ENCODE data around the gene CTSO. TPM values are rescaled to one million over a fixed set of nuclear protein-coding genes. Genes with fewer than 3 reads are reported as not detected.

CTSO gene
- total RNA-seq, 3 donors from 2014 or later (not counting 1 experiment from before 2014, with no cell fraction given): 20.3 to 25.2 (median 22.2) TPM

DNA sequence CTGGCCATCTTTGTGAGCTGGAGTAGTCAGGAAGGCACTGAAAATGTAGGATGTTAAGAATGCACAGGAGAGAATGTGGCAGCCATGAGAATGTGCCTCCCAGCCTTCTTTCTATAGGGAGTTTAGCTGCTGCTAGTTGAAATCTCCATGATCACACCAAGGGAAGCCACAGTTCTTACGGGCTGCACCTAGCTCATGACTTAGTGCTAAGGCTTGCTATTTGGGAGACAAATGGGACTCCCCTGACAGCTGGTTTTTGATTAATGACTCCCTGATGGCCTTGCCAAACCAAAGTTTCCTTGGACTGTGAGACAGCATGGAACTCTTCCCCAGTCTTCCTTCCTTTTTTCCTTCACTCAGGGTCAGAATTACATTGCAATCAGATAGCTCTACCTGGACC is 9.2 kb downstream of the CTSO start:
- no peaks in the 10 kb centered on the region for H3K27me3 Mint-ChIP-seq (ENCODE audit: low read depth in 2 of 2)
- H3K4me1 Mint-ChIP-seq: peaks cover 0 to 7% of the 10 kb centered on the region in 2 donors
- no peaks in the 10 kb centered on the region for H3K9me3 Mint-ChIP-seq
- no peak overlapping the region for H3K4me3 ChIP-seq (ENCODE audit: low read length)
- no peaks in the 10 kb centered on the region for H3K36me3 Mint-ChIP-seq
- intact Hi-C loops (cut with micrococcal nuclease): no loop called here
- H3K9me3 ChIP-seq (ENCODE audit: control insufficient read depth, insufficient read depth, low read length): no peaks in the 10 kb centered on the region
- 89% methylated on average over 1 of the region's 1 CpG for WGBS (ENCODE audit: insufficient coverage)
- no peak overlapping the region for H3K27ac Mint-ChIP-seq
- ATAC-seq: no peak
- no peak overlapping the region for H3K27ac ChIP-seq (ENCODE audit: low read length)
- no peak for DNase-seq
- H3K4me1 ChIP-seq (ENCODE audit: control insufficient read depth, insufficient read depth, low read length): no peaks in the 10 kb centered on the region
- no peak overlapping the region for H3K4me3 Mint-ChIP-seq
- no peaks in the 10 kb centered on the region for H3K27me3 ChIP-seq (ENCODE audit: control insufficient read depth, insufficient read depth, low read length)
- peaks cover 12% of the 10 kb centered on the region for H3K36me3 ChIP-seq (ENCODE audit: control insufficient read depth, insufficient read depth, low read length)
- no peak for TF ChIP-seq CTCF (IDR thresholded peaks at IDR 0.05)

DNA sequence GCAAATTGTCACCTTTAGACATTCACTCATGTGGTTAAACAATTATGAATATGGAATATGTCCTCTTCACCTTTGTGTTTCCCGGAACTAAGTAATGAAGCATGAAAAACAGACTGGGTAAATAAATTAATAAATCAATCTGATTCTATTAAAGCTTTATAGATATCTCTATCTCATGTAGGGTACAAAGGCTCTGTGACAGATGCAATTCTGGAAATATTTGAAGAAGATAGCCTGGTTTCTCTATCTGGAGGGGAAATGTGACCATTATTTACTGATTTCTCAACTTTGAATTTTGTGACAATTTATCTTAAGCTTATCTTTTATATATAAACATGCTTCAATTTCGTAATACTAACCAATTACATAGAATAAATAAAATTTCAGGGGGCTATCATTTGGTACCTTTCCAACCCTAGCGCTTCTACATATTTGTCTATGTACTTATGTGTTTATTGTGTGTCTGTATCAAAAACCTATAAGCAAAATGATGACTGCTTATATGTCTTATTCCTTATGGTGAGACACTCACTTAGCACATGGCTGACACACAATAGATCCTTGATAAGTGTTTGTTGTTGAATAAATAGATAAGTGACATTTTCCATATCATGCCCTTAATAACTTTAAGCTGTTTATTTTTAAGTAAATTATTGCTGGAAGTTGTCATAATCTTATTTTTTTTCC is 9.9 kb downstream of the CTSO start:
- Histone ChIP-seq H3K4me1 (ENCODE audit: control insufficient read depth, insufficient read depth, low read length) (no peaks in the 10 kb centered on the region), H3K4me3 (ENCODE audit: low read length) (no peak overlapping the region), H3K27me3 (ENCODE audit: control insufficient read depth, insufficient read depth, low read length) (no peaks in the 10 kb centered on the region), H3K9me3 (ENCODE audit: control insufficient read depth, insufficient read depth, low read length) (no peaks in the 10 kb centered on the region), H3K36me3 (ENCODE audit: control insufficient read depth, insufficient read depth, low read length) (peaks cover 12% of the 10 kb centered on the region), H3K27ac (ENCODE audit: low read length) (no peak overlapping the region)
- Mint-ChIP-seq H3K4me3 (no peak overlapping the region), H3K9me3 (no peaks in the 10 kb centered on the region), H3K4me1 (peaks cover 0 to 5% of the 10 kb centered on the region in 2 donors), H3K27ac (no peak overlapping the region), H3K36me3 (no peaks in the 10 kb centered on the region), H3K27me3 (ENCODE audit: low read depth in 2 of 2) (no peaks in the 10 kb centered on the region)
- DNase-seq: no peak
- intact Hi-C loops (cut with micrococcal nuclease): no loop called here
- no peak for TF ChIP-seq CTCF (IDR thresholded peaks at IDR 0.05)
- ATAC-seq: no peak
- no CpG with 5 or more reads among the region's 3 CpGs for WGBS (ENCODE audit: insufficient coverage)

GRCh38 chr4:155941820-155942219 is 11.8 kb downstream of the CTSO start:
- H3K27me3 Mint-ChIP-seq (ENCODE audit: low read depth in 2 of 2): no peaks in the 10 kb centered on the region
- no peak for TF ChIP-seq CTCF (IDR thresholded peaks at IDR 0.05)
- H3K9me3 Mint-ChIP-seq: no peaks in the 10 kb centered on the region
- peaks cover 21% of the 10 kb centered on the region for H3K36me3 ChIP-seq (ENCODE audit: control insufficient read depth, insufficient read depth, low read length)
- no peak for DNase-seq
- no peak overlapping the region for H3K27ac ChIP-seq (ENCODE audit: low read length)
- no peak overlapping the region for H3K27ac Mint-ChIP-seq
- peaks cover 0 to 5% of the 10 kb centered on the region in 2 donors for H3K4me1 Mint-ChIP-seq
- no peaks in the 10 kb centered on the region for H3K4me1 ChIP-seq (ENCODE audit: control insufficient read depth, insufficient read depth, low read length)
- intact Hi-C loops (cut with micrococcal nuclease): no loop called here
- ATAC-seq: no peak
- no peaks in the 10 kb centered on the region for H3K27me3 ChIP-seq (ENCODE audit: control insufficient read depth, insufficient read depth, low read length)
- no peak overlapping the region for H3K4me3 ChIP-seq (ENCODE audit: low read length)
- H3K36me3 Mint-ChIP-seq: no peaks in the 10 kb centered on the region
- no peaks in the 10 kb centered on the region for H3K9me3 ChIP-seq (ENCODE audit: control insufficient read depth, insufficient read depth, low read length)
- no peak overlapping the region for H3K4me3 Mint-ChIP-seq
- WGBS (ENCODE audit: insufficient coverage): 91% methylated on average over 1 of the region's 1 CpG
